ENCODE measurements around the gene TRANK1. TPM values are rescaled to one million over a fixed set of nuclear protein-coding genes. Genes with fewer than 3 reads are reported as not detected.

Gene TRANK1
- total and polyA plus RNA-seq, 2 of the 8 experiments (the other 6 are each of a cell fraction or from before 2014, with no cell fraction given), result 2.9 to 8.8 TPM

DNA sequence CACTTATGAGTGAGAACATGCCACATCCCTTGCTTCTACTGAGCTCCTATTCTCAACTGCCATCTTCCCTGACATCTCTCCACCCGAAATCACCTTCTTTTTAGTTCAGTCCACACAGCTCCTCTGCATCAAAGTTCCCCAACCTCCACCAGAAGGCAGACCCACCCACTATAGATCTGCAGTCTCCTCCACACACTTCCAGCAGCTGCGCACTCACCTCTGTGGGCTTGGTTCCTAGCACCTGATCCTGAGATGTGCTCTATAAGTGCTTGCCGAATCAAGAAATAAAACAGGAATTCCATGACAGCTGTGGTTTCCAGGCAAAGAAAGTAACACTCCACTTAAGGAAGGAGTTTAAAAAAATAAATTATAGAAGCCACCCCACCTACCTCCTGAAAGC, 85.4 kb downstream of the TRANK1 start:
- Histone ChIP-seq H3K4me2 (ENCODE audit: insufficient read depth in 1 of 2, low read depth in 2 of 2, low read length in 2 of 2) (no peak overlapping the region), H2BK20ac (ENCODE audit: low read length) (no peak overlapping the region), H3K36me3 (ENCODE audit: control insufficient read depth in 2 of 4, insufficient read depth in 4 of 4, low read length in 3 of 4) (peaks cover 0 to 2% (median 0%) of the 10 kb centered on the region in 4 experiments; a peak in 2 of 8 replicates), H4K5ac (ENCODE audit: insufficient read length, low read depth, low read length) (no peak overlapping the region), H3K23ac (ENCODE audit: insufficient read length) (no peak overlapping the region), H3K4me1 (replicated peaks in 1 of 4; ENCODE audit: control insufficient read depth in 3 of 4, insufficient read depth in 4 of 4, low read length in 3 of 4) (peaks cover 0 to 3% (median 0%) of the 10 kb centered on the region in 4 experiments; a peak in 2 of 7 replicates), H2BK5ac (ENCODE audit: low read depth, low read length) (no peak overlapping the region), H3K79me2 (ENCODE audit: control insufficient read depth in 1 of 2, insufficient read depth in 2 of 2, low read length in 2 of 2) (no peaks in the 10 kb centered on the region), H2AK5ac (ENCODE audit: low read depth, low read length) (no peak overlapping the region), H2BK15ac (ENCODE audit: low read length) (no peak overlapping the region), H4K20me1 (replicated peaks in 1 of 2; ENCODE audit: control insufficient read depth in 1 of 2, insufficient read depth in 2 of 2, low read length in 2 of 2) (no peaks in the 10 kb centered on the region), H3K56ac (replicated peaks; ENCODE audit: insufficient read length, low read depth, low read length) (no peak overlapping the region), H3K23me2 (ENCODE audit: low read depth, low read length) (no peaks in the 10 kb centered on the region), H3K14ac (ENCODE audit: insufficient read length) (no peak overlapping the region), H3K27ac (ENCODE audit: low read depth, low read length) (no peak overlapping the region), H3K9me3 (ENCODE audit: insufficient read depth in 2 of 2, low read depth in 1 of 2, low read length in 1 of 2) (no peaks in the 10 kb centered on the region), H2BK120ac (replicated peaks; ENCODE audit: low read depth, low read length) (no peak overlapping the region), H3K18ac (ENCODE audit: extremely low read depth, low read length) (no peak overlapping the region), H3K9ac (replicated peaks in 1 of 4; ENCODE audit: extremely low read depth in 1 of 4, low read depth in 3 of 4, low read length in 3 of 4) (no peak overlapping the region), H2AFZ (ENCODE audit: low read length) (no peak overlapping the region), H3K4ac (replicated peaks; ENCODE audit: insufficient read length, low read depth, low read length) (no peak overlapping the region), H4K91ac (replicated peaks; ENCODE audit: insufficient read length, low read length) (no peak overlapping the region), H3K79me1 (ENCODE audit: low read depth, low read length) (no peaks in the 10 kb centered on the region), H3K4me3 (ENCODE audit: extremely low read depth in 1 of 4, insufficient read depth in 2 of 4, low read depth in 3 of 4, low read length in 4 of 4) (no peak overlapping the region), H2BK12ac (ENCODE audit: low read depth, low read length) (no peak overlapping the region), H3K27me3 (replicated peaks in 1 of 4; ENCODE audit: control insufficient read depth in 3 of 4, extremely low read depth in 1 of 4, insufficient read depth in 3 of 4, low read length in 3 of 4) (no peaks in the 10 kb centered on the region), H4K8ac (ENCODE audit: extremely low read depth, insufficient read depth, low read length) (no peak overlapping the region; the same call in 1 of the 2 replicates)
- ChIA-PET CTCF (ENCODE audit: partially characterized antibody) (interaction anchor here (0.5 to 6.4 kb wide), 7 partner anchors 8 to 851 kb away, joined by 3 to 69 read pairs (median 3); no protein-coding TSS in a partner anchor), POLR2A (ENCODE audit: partially characterized antibody) (no interaction called here)
- FAIRE-seq (no peak), DNase-seq (ENCODE audit: low read depth in 1 of 2, low spot score in 2 of 2) (no peak)
- TF ChIP-seq RNF2 (IDR thresholded peaks at IDR 0.05; ENCODE audit: borderline replicate concordance, low read depth, low read length, missing control alignments, poor library complexity, severe bottlenecking), result no peak
- no peak for TF ChIP-seq SP1 (IDR thresholded peaks at IDR 0.05; ENCODE audit: low read depth, low read length)
- 92% methylated on average over 3 of the region's 3 CpGs; no CpG with 5 or more reads in 1 of the 2 experiments for WGBS, 2 experiments (ENCODE audit: extremely low coverage in 1 of 2, insufficient coverage in 1 of 2, insufficient read length in 1 of 2, insufficient replicate concordance in 2 of 2, low coverage in 1 of 2, low lambda C conversion rate in 2 of 2, missing lambda C conversion rate in 1 of 2)

Measured in H1 (cell line).